GM18511 (cell line): Measurements from ENCODE around the gene TIMP3.

Experiments
- ATAC-seq: cut with Tn5 transposase; IDR thresholded peaks from one replicate; pipeline ENCODE4 v1.9.1; 2021; ENCODE audit warnings: mild to moderate bottlenecking, moderate library complexity; ENCODE audit not compliant: unreplicated experiment

TIMP3 gene

DNA sequence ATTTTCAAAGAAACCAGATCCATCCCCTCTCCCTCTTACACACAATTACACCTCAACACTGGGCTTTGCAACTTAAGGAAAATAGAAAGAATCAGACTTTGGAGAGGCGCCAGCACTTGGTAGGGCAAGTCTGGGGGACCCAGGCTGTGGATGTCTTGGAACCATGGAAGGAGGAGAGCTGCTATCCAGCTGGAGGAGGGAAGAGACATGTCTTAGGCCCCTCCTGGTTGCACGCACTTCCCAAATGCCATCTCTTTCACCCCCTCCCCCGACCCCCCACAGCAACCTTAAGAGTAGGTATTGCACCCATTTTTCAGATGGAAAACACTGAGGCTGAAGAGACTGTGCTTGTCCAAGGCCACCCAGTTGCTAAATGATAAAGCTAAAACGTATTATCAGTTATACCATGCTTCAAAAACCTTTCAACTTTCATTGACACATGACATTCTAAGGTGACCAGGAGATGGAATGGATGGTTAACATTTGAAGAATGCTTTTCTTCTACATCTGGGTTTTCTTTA is 3.9 kb downstream of the TIMP3 start:
- ATAC-seq, result no peak

DNA sequence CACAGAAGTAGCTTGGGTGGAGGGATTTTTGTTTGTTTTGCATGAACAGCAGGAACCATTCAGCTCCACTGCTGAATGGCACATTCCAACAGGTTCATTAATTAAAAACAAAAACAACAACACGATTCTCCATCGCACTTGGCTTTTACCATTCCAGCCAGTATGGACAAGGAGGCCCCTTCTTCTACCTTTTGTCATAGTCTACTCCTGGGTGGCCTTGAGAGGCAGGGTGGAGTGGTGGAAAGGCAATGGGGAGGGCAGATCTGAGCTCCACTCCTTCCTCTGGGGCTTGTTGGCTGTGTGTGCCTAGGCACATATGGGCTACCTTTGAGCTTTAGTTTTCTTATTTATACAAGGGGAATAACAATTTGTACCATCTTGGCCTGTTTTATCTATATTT is 4.8 kb downstream of the TIMP3 start:
- no peak for ATAC-seq

DNA sequence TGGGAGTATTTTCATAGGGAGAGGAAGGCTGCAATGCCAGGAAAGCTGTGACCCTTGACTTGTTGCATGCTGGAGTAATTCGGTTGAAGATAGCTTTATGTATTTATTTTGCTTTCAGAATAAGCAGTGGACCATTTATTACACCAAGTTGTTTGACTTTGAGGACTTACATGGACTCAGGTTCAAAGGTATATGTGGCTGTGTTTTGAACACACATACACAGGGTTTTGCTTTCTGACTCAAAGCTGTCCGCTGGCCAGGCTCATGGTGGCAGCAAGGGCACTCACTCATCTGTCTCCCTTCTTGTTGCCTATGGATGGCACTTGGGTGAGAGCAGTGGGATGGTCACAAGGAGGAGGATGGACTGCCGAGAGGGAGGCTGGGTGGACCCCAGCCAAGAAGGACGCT is 6.5 kb downstream of the TIMP3 start:
- ATAC-seq, result no peak

DNA sequence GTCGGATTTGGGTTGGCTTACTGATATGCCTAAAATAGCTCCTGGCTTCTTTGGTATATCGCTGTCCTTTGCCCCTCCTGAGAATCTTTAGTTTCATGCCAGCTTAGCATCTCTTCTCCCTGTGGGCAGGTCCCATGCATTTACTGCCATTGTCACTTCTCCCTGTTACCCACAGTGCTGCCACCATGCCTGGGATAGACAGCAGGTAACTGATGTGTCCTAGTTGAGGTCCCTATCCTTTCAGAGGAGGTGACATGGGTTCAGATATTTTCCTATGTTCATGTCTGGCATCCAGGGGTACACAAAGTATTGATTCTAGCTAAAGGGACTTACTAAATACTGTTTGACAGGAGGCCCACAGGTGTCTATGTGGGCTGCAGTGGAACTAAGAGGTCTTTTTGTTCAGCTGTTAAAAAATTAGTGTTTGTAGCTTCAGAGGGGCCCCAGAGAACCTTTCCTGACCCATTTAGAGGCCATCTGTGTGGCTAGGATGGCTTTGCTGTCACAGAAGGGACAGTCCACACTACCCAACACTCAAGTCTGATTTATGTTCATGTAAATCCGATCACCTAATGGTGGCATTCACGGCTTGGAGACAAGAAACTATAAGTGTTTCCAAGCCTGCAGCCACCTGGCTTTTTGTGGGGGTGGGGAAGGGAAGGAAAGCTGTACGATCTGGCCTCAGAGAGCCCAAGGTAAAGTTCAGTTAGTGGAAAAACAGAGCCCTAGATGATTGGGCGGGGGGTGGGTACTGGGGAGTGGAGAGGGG is 8.5 kb downstream of the TIMP3 start:
- no peak for ATAC-seq

DNA sequence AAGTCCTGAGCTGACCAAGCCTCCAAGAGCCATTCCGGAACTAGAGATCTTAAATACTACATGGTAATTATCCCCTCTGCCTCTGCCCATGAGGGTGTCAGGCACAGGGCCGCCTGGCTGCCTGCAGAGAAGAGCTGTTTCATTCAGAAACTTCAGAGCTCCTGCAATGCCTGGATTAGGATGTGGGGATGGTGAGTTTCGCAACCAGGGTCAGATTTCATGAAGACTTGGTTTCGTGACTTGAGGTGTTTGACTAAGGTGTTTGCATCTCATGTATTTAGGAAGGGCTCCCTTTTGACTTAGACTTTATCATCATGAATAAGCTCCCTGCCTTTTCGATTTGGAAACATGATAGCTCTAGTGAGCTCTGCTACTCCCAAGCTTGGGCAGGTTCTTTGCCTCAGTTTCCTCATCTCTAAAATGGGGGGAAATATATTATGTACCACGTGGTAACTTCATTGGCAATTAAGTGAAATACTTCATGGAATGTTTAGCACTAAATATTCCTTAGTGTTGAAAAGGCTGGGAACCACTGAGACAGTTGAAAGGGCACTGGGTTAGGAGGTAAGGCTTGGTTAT is 9.1 kb downstream of the TIMP3 start:
- no peak for ATAC-seq

DNA sequence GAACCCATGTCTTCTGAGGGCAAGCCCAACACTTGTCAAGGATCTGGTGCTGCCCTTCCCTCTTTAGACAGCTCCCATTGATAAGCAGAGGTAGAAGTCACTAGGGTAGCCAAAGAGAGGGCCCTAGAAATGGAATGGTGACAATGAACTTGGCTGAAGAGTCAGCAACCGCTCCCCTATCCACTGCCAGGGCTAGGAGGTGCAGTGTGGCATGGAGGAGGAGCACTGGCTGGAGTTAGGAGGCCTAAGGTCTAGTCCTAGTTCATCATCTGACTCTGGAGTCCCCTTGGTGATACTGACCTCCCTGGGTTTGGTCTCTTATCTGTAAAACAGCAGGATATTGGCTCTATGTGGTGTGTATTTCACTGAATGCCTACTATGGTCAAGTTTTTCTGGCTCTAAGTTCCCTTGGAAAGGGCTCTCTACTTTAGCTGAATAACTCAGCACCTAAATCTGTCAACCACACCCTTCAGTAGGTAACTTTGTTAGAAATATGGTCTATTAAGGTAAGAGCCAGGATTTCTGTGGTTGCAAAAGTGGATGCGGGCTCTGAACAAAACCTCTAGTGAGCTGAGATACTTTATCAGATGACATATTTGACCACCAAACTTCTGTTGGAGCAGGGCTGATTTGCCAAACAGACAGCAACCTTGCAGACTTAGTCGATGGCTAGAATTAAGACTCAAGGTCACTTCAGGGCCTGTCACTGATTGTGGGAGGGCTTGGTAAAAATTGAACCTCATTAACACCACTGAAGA is 10.5 kb downstream of the TIMP3 start:
- no peak for ATAC-seq

DNA sequence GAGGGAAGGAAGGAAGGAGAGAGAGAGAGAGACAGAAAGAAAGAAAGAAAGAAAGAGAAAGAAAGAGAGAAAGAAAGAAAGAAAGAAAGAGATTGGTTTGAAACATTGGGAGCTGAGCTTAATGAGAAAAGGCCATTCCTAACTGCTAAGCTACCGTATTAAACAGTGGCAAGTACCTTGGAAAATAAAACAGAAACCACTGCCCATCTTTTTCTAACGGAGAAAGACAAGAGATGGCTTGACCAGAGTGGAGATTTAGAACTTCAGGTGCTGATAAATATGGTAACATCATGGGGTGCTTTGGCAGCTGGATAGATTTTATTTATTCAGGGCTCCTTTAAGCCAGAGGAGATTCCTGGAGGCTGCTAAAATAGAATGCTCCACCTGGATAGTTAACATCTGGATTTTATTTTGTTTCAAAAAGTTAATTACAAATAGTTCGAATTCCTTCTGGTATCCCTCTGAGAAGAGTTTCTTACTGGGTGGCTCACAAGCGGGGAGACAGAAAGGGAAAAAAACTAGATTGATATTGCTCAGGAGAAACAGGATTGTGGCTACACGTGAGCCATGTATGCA is 12.9 kb downstream of the TIMP3 start:
- no peak for ATAC-seq

DNA sequence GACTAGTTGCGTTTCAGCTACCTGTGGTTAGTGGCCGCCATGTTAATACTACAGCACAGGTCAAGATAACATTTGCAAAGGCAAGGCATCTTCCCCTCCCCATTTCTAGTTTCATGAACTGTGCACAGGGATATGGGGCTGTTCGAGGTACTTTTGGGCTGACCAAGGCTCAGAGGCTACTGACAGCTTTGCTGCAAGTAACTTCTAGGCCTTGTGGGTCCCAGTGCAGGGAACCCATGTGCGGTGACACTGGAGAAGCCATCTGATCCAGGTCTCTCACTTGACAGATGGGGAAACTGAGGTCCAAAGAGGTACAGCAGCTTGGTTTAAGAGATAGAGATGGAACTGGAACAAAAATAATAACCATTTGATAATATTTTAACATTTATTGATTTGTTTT is 13.6 kb downstream of the TIMP3 start:
- no peak for ATAC-seq

DNA sequence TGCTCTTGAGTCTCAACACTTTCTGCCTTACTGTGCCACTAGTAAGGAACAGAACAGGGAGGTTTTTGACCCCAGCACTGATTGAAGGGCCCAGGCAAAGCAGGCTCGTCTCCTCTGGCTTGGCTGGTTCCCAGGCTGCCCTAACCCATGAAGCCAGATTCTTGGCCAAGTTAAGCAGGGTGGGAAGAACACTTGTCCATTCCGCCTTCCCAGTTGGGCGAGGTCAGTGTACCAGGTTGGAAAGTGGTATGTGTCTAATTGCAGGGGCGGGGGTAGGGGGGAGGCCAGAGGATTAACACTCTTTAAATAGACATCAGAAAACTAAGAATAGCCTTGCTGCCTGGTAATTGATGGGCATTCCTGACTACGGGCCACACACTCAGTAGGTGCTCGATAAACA is 14.4 kb downstream of the TIMP3 start:
- ATAC-seq, result no peak

DNA sequence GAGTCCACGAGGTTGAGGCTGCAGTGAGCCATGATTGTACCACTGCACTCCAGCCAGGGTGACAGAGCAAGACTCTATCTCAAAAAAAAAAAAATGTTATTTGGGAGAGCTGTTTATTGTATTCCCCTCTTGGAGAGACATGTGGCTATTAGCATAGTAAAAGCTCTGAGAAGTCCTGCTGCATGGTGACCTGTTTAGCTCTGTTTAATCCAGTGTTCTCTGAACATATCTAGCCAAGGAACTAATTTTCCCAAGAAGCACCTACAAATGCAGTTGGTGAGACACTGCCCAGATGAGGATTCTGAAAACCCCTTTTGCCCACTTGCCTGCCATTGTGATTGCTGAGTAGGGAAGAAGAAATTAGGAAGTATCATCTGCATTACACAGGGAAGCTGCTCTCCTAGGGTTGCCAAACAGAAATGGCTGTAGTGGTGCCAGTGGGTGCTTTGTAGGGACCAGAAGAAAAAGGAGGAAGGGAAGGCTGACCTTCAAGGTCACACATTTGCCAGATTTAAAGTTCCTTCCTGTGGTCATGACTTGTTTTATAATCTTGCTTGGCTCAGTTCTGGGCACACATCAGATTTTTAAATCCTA is 15.7 kb downstream of the TIMP3 start:
- no peak for ATAC-seq

DNA sequence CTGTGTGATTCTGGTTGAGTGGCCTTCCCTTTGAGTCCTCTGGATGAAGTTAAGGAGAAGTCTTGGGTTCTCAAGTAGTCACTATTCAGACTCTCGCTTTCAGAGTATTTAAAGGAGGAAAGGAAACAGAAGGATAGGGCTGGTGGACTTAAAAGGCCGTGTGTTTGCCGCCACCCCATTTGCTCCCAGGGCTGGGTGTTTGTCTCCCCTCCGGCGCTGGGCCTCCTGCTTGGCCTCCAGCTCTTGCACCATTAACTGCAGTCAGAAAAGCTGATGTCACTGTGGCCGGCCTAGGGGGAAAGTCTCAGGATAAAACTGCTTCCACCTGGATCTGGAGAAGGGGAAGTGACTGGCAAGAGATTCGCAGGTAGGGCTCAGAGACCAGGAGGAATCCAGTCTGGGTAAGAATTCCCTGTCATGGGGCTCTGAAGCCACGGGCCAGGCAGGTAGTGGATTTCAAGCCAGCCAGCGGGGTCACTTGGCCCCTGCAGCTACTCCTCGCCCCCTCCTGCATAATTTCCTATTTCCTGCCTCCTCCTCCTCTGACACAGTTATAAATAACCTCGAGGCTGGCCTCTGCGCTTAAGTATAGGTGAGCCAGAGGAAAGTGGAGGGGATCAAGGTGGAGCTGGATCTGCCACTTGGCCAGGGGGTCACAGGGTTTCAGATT is 17.1 kb downstream of the TIMP3 start:
- no peak for ATAC-seq

DNA sequence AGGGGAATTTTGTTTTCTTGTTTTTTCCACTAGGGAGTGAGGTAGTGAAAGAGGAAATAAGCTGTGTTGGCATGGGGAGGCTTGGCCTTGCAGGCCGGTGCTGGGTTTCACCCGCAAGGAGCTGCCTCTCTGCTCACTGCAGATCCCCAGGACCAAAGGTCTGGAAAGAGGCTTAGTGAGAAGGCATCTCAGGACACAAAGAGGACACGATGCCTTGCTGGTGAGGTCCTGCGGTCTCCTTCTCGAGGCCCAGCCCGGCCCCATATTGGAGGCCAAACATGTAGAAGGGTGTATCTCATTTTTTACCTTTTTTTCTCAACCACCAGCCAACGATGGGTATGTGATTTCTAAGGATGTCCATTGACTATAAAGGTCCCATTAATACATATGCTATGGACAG is 17.6 kb downstream of the TIMP3 start:
- no peak for ATAC-seq

DNA sequence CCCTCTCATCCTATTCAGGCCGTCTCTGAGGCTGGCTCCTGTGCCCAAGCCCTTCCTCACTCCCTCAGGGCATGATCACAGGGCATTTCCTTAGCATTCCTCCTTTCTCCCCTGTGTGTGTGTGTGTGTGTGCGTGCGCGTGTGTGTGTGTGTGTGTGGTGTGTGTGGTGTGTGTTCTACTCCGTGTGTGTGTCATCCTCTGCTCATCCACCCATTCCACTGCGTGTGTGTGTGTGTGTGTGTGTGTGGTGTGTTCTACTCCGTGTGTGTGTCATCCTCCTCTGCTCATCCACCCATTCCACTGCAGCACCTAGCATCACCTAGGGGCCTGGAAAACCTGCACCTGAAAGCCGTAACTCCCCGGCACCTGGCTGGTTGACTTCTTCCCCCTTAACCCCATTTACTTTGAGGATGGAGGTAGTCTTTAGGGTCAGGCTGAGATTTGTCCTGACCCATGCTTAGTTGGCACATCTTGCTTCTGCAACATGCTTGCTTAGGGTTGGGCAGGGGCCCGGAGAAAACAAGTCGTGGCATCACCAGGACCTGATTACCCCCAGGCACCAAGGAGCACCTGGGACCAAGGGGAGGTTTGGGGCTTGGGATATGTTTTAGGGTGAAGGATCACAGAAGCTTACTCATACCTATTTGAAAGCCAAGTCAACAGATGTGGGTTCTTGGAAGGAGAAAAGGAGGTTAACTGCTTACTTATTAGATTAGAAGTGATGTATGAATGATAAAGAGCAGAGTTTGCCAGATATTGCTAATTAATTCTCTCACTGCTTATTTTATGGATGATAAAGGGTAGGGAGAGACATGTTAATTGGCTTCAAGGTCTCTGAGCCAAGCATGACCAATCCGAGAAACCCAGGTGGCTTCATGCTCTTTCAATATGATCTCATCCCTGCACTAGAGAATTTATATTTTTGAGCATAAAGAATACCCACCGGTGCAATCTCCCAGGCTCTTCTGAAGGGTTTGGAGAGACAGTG is 18.9 kb downstream of the TIMP3 start:
- no peak for ATAC-seq

DNA sequence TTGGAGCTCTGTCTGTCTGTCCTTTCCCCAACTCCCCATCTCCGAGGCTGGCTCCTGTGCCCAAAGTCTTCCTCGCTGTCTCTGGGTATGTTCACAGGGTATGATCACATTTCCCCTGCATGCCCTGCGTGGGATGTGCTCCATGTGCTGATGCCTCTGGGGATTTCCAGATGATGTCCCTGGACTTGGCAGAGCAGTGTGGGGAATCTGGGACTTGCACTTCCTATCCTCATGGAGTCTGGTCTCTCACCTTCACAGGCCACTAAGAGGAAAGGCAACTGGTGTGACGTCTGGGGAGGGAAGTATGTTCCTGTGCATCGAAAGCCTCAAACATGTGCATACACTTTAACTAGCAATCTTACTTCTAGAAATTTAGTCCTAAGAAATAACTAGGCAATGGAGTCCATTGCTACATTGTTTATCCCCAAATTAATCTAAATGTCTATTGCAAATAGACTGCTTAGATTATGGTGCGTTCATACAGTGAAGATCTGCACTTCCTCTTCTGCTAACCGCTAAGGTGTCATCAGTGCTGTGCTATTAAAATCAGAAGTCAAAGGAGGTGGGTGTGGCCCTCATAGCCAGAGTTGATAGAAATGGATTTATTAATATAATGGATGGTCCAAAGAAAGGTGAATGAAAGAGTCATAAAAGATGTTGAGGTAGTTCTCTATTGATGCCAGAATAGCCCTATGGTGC is 20.8 kb downstream of the TIMP3 start:
- ATAC-seq, result no peak

DNA sequence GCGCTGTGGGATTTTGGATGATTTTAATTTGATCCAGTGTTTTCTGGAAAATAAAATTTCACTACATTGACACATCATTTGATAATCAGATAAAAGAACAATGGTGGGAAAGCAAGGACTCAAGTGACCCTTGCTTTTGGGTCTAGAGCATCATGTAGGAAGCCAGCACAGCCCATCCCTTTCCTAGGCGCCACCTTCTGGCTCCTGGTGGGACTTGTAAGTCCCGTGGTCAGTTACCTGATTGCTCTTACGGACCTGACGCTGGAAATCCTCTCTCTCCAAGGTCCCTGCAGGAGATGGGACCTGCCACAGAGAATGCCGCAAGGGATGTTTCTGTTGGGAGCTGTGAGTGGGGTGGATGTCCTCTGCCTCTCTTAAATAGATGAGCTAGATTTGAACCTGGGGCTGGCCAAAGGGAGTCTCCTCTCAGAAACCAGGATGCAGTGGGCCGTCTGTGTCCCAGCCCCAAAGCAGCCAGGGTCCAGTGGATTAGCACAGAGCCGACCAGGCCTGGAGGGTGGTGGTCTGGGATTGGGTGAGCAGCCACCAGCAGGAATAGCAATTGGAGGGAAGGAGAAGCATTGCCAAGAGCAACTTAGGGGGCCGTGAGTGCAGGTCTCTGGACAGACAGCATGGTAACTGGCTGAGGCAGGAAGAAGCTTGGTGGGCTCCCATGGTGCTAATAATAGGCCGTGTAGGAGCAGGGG is 21.7 kb downstream of the TIMP3 start:
- ATAC-seq, result no peak

DNA sequence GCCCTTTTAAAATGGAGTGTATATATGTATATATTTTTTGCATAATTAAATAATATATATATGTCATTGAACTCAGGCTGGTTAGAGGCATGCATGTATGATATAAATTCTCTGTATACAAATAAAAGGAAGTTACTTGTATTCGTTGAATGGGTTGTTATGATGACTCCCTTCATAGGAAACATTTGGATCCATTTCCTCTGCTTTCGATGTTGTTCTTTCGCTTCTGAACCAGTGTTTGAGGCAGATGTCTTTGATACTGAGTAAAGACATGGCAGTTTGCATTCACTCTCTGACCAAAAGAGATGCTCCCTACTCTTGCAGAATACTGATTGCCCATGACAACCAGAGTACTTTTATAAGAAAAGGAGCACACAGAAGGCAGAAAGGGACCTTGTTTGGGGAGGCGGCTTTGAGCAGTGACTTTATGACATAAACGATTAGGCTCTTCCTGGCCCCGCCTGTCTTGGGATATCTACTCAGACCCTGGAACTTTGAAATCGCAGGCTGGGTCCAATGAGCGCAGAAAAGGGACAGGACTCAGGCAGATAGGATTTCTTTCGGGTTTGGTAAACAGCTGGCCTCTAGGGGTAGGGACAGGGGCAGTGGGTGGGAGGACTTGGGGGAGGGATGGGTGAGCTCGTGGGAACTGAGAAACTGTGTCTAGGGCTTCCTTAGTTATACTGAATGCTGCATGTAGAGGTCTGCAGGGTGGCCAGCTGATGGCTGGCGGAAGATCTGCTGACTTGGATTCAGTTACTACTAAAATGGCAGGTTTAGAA is 23.2 kb downstream of the TIMP3 start:
- ATAC-seq, result no peak

DNA sequence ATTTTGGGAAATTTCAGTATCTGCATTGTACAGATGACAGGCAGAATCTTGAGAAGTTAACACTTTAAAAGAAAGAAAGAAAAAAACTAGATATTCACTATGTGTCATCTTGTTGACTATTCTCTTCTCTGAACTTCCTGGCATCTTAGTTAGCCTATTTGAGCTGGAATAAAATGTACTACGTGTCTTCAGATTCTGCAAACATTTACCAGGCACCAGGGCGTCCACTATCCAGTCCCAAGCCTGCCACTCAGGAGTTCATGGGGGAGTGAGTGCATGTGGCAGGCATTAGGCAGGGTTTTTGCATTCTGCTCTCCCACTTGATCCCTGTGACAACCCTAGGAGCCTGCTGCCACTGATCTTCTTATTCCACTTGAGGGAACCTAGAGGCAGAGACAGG is 25.0 kb downstream of the TIMP3 start:
- no peak for ATAC-seq
